ENCODE results near the gene SLC35A2. TPM values are rescaled to one million over a fixed set of nuclear protein-coding genes. Genes with fewer than 3 reads are reported as not detected.

Gene SLC35A2
- 34.6 and 37.0 TPM in 2 replicates for total RNA-seq
- long read RNA-seq, transcript SLC35A2-204 (4 exons, 3,047 nt) = major isoform, 9 of 14 reads
- long read RNA-seq, partial matches to known transcripts = 0 of 14 reads
- long read RNA-seq, other reads (novel, unspliced or antisense) = 0 of 14 reads

DNA sequence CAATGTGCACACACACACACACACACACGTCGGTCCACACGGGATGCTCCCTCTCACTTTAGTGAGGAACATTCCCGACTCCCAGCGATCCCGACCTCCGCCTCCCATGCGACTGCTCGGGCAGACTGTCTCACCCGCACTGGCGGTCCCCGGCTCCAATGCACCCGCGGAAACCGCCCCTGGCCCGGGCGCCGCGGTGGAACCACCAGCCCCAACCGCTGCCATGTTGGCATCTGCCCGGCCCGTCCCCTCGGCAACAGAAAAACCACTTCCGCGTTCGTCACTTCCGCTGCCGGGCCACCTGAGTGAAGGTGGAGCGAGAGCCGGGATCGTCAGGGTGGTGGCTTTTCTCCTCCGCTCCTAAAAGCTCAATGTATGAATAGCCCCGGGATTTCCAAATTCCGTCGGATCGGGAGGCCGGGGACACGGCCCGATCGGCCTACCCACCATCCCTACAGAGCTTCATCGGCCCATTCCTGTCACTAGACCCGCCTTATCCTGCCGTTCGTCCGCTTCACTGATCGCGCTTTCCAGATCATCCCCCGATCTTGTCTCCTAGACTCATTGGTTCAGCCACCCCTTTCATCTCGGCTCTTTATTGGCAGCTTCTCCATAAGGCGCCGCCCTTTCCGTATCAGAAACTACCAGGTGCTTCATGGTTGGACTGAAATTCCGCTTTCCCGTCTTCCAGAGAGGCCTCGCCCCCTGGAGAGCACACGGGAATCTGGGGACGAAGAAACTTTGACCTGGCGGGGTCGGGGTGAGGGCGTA lies at the start of gene SLC35A2:
Gene SLC35A2 (minus strand): TSS at position 235 of the 771 bp plus-strand sequence. CDS start 10 bp downstream, at position 225.
- Mint-ChIP-seq H3K27me3 (ENCODE audit: unreplicated experiment) (no peaks in the 10 kb centered on the region), H3K4me1 (ENCODE audit: unreplicated experiment) (peaks cover 12% of the 10 kb centered on the region), H3K27ac (ENCODE audit: unreplicated experiment) (peak within 1 kb of the TSS; percentile 94), H3K36me3 (ENCODE audit: unreplicated experiment) (peaks cover 1% of the 10 kb centered on the region), H3K9me3 (ENCODE audit: unreplicated experiment) (peaks cover 4% of the 10 kb centered on the region), H3K4me3 (ENCODE audit: unreplicated experiment) (peak within 1 kb of the TSS; percentile 91)
- DNase-seq (ENCODE audit: extremely low spot score, unreplicated experiment) = peak; percentile 89
- TF ChIP-seq, protein P1, sequence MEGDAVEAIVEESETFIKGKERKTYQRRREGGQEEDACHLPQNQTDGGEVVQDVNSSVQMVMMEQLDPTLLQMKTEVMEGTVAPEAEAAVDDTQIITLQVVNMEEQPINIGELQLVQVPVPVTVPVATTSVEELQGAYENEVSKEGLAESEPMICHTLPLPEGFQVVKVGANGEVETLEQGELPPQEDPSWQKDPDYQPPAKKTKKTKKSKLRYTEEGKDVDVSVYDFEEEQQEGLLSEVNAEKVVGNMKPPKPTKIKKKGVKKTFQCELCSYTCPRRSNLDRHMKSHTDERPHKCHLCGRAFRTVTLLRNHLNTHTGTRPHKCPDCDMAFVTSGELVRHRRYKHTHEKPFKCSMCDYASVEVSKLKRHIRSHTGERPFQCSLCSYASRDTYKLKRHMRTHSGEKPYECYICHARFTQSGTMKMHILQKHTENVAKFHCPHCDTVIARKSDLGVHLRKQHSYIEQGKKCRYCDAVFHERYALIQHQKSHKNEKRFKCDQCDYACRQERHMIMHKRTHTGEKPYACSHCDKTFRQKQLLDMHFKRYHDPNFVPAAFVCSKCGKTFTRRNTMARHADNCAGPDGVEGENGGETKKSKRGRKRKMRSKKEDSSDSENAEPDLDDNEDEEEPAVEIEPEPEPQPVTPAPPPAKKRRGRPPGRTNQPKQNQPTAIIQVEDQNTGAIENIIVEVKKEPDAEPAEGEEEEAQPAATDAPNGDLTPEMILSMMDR (IDR thresholded peaks at IDR 0.05) = no peak

DNA sequence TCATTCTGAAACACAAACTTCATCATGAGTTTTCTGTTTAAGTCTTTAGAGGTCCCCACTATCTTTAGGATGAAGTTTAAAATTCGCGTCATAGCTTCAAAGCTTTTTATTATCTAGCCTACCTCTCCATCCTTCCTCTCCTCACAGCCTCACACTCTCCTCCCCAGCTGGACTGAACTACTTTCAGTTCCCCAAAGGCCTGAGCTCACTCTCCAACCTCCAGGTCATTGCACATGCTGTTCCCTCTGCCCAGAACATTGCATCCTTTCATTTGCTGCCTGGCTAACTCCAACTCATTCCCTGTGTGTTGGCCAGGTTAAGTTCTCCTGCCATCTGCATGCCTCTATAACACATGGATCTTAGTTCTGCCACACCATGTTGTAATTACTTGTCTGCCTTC lies 48.8 kb upstream of the SLC35A2 start:
- TF ChIP-seq, protein P1 (IDR thresholded peaks at IDR 0.05) = no peak
- Mint-ChIP-seq H3K9me3 (ENCODE audit: unreplicated experiment) (no peaks in the 10 kb centered on the region), H3K4me3 (ENCODE audit: unreplicated experiment) (no peak overlapping the region), H3K27me3 (ENCODE audit: unreplicated experiment) (no peaks in the 10 kb centered on the region), H3K36me3 (ENCODE audit: unreplicated experiment) (peaks cover under 1% of the 10 kb centered on the region), H3K4me1 (ENCODE audit: unreplicated experiment) (peaks cover 9% of the 10 kb centered on the region), H3K27ac (ENCODE audit: unreplicated experiment) (no peak overlapping the region)
- no peak for DNase-seq (ENCODE audit: extremely low spot score, unreplicated experiment)

DNA sequence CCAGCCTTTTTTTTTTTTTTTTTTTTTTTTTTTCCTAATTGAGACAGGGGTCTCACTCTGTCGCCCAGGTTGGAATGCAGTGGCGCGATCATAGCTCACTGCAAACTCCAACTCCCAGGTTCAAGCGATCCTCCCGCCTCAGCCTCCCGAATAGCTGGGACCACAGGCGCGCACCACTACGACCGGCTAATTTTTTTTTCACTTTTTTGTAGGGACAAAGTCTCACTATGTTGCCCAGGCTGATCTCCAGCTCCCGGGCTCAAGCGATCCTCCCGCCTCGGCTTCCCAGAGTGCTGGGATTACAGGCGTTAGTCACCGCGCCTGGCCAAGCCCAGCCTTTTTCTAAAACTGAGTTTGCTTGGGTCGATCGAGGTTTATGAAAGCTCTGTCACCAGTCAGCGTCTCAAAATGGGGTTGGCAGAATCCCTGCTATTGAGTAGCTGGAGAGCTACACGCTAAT lies 47.2 kb upstream of the SLC35A2 start:
- Mint-ChIP-seq H3K4me3 (ENCODE audit: unreplicated experiment) (peak overlapping the region; percentile 97), H3K36me3 (ENCODE audit: unreplicated experiment) (peaks cover 2% of the 10 kb centered on the region), H3K27ac (ENCODE audit: unreplicated experiment) (peak overlapping the region; percentile 100), H3K27me3 (ENCODE audit: unreplicated experiment) (no peaks in the 10 kb centered on the region), H3K9me3 (ENCODE audit: unreplicated experiment) (no peaks in the 10 kb centered on the region), H3K4me1 (ENCODE audit: unreplicated experiment) (peaks cover 15% of the 10 kb centered on the region)
- TF ChIP-seq, protein P1 (IDR thresholded peaks at IDR 0.05) = no peak
- DNase-seq (ENCODE audit: extremely low spot score, unreplicated experiment) = no peak

- peak; percentile 98 for DNase-seq (ENCODE audit: extremely low spot score, unreplicated experiment)
- no peaks in the 10 kb centered on the region for H3K9me3 Mint-ChIP-seq (ENCODE audit: unreplicated experiment)
- TF ChIP-seq, protein P1 (IDR thresholded peaks at IDR 0.05) = no peak
- H3K27ac Mint-ChIP-seq (ENCODE audit: unreplicated experiment) = peak overlapping the region; percentile 100
- peaks cover 16% of the 10 kb centered on the region for H3K4me1 Mint-ChIP-seq (ENCODE audit: unreplicated experiment)
- no peaks in the 10 kb centered on the region for H3K27me3 Mint-ChIP-seq (ENCODE audit: unreplicated experiment)
- H3K36me3 Mint-ChIP-seq (ENCODE audit: unreplicated experiment) = peaks cover 2% of the 10 kb centered on the region
- peak overlapping the region; percentile 97 for H3K4me3 Mint-ChIP-seq (ENCODE audit: unreplicated experiment)
These were observed 46.6 kb upstream of the SLC35A2 start for GRCh38 chrX:48957827-48958634.

All from osteocyte (in vitro differentiated cells).